AG04450 (cell line): ENCODE results near the gene RBKS. TPM values are rescaled to one million over a fixed set of nuclear protein-coding genes. Genes with fewer than 3 reads are reported as not detected.

Experiments used
- CTCF ChIA-PET: fragments of 300-600, 350-600 bp; formaldehyde crosslinking; extraction: SDS; loops from one replicate; lab custom pipeline; 2022; ENCODE audit warnings: antibody characterized with exemption, inconsistent platforms; lab: Charles Lee
- POLR2A ChIA-PET: fragments of 350-600 bp; formaldehyde crosslinking; extraction: SDS; loops from one replicate; lab custom pipeline; 2021; ENCODE audit warnings: antibody characterized with exemption, inconsistent platforms; lab: Yijun Ruan, JAX
- DNase-seq: peaks from one replicate; pipeline ENCODE4 v3.0.0-alpha.2; 2011; ENCODE audit warnings: low read depth, low spot score
- H3K27ac ChIP-seq: one replicate; pipeline ENCODE4 v1.5.1; 2012; ENCODE audit warnings: low read depth, low read length, control low read depth
- H3K27me3 ChIP-seq: one replicate; pipeline ENCODE4 v1.6.0; 2012; ENCODE audit warnings: low read length; ENCODE audit not compliant: control insufficient read depth, insufficient read depth
- H3K4me3 ChIP-seq: 2 replicates; pipeline ENCODE4 v1.5.1; 2011; ENCODE audit warnings: mild to moderate bottlenecking, low read depth, low read length, control low read depth
- H3K9me3 ChIP-seq: 2 replicates; pipeline ENCODE4 v1.5.1; 2012; ENCODE audit warnings: low read length; ENCODE audit not compliant: control insufficient read depth, insufficient read depth
- CTCF ChIP-seq: IDR thresholded peaks from 2 replicates; pipeline ENCODE4 v1.5.1; 2011; ENCODE audit warnings: low read depth, low read length, control low read depth, inconsistent platforms
- polyA plus RNA-seq: library from polyadenylated mRNA; depleted of rRNA; stranded (reverse); fragments of >200 nt; gene quantifications from 2 replicates; pipeline ENCODE4 v1.2.3, GENCODE V29; 2011

Gene RBKS
- polyA plus RNA-seq, 1 experiment: 1.5 TPM

GRCh38 chr2:27906074-27906473, 15.9 kb upstream of the RBKS start:
- no peak for DNase-seq
- CTCF ChIA-PET: no interaction called here
- no peak for TF ChIP-seq CTCF
- Histone ChIP-seq H3K27me3 (no peaks in the 10 kb centered on the region), H3K9me3 (no peaks in the 10 kb centered on the region), H3K27ac (no peak overlapping the region), H3K4me3 (no peak overlapping the region)
- POLR2A ChIA-PET: no interaction called here

GRCh38 chr2:27904405-27904665, 14.1 kb upstream of the RBKS start:
- POLR2A ChIA-PET: no interaction called here

GRCh38 chr2:27903649-27904404, 13.6 kb upstream of the RBKS start:
- CTCF ChIA-PET: interaction anchor here (0.6 to 1.1 kb wide), 3 partner anchors 28 to 181 kb away, joined by 3 to 4 read pairs (median 3); no protein-coding TSS in a partner anchor

More at GRCh38 chr2:27904405-27904665, 14.1 kb upstream of the RBKS start:
- no peak for TF ChIP-seq CTCF
- CTCF ChIA-PET: interaction anchor here (0.6 to 1.1 kb wide), 3 partner anchors 27 to 181 kb away, joined by 3 to 4 read pairs (median 3); no protein-coding TSS in a partner anchor
- Histone ChIP-seq H3K4me3 (no peak overlapping the region), H3K9me3 (no peaks in the 10 kb centered on the region), H3K27ac (no peak overlapping the region), H3K27me3 (no peaks in the 10 kb centered on the region)
- no peak for DNase-seq

GRCh38 chr2:27903018-27903417, 12.8 kb upstream of the RBKS start:
- POLR2A ChIA-PET: no interaction called here
- Histone ChIP-seq H3K27ac (no peak overlapping the region), H3K9me3 (no peaks in the 10 kb centered on the region), H3K27me3 (no peaks in the 10 kb centered on the region), H3K4me3 (no peak overlapping the region)
- CTCF ChIA-PET: no interaction called here
- no peak for TF ChIP-seq CTCF
- no peak for DNase-seq

More at GRCh38 chr2:27903649-27904404, 13.6 kb upstream of the RBKS start:
- TF ChIP-seq CTCF: no peak
- POLR2A ChIA-PET: no interaction called here
- no peaks in the 10 kb centered on the region for H3K9me3 ChIP-seq
- H3K27me3 ChIP-seq: no peaks in the 10 kb centered on the region
- DNase-seq: no peak
- no peak overlapping the region for H3K27ac ChIP-seq
- no peak overlapping the region for H3K4me3 ChIP-seq

- DNase-seq: no peak
- Histone ChIP-seq H3K9me3 (no peaks in the 10 kb centered on the region), H3K27ac (no peak overlapping the region), H3K4me3 (no peak overlapping the region), H3K27me3 (no peaks in the 10 kb centered on the region)
- CTCF ChIA-PET: no interaction called here
- POLR2A ChIA-PET: no interaction called here
- TF ChIP-seq CTCF: no peak
These were observed 11.9 kb upstream of the RBKS start for GRCh38 chr2:27902098-27902497.
